Midbrain (tissue), 1 donor: Measurements from ENCODE around the gene SARDH.
"Not testable (repeated sequence)": the region's sequence is repeated elsewhere in the genome, so short reads cannot be mapped to it uniquely, and the experiment has no call there.

ENCODE experiments used
- DNase-seq: peaks from one replicate; lab custom pipeline; 2025; lab: John Stamatoyannopoulos, UW

SARDH gene

DNA sequence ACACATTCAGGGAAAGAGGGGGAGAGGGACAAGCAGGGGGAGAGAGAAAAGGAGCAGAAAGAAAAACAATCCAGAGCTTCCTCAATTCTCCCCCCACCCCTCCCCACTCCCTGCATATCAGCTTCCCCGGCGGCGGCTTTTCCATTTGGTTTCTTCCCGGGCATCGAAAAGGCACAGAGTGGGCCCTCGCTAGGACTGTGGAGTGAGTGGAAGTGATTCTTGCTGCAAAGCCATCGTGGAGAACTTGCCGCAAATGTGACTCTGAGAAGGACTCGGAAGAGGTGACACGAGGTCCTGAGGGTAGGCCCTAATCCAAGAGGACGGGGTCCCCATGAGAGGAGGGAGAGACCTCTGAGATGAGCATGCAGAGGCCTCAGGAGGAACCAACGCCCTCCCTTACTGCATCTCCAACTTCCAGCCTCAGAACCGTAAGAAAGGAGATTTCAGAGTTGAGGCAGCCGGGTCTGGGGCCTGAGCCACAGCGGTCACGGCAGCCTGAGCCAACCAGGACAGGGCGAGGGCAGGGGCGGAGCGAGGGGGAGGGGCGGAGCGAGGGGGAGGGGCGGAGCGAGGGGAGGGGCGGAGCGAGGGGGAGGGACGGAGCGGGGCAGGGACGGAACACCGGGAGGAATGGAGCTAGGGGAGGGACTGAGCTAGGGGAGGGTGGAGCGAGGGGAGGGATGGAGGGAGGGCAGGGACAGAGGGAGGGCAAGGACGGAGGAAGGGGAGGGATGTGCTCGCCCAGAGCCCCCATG is 21.2 kb upstream of the SARDH start:
- DNase-seq: no peak

DNA sequence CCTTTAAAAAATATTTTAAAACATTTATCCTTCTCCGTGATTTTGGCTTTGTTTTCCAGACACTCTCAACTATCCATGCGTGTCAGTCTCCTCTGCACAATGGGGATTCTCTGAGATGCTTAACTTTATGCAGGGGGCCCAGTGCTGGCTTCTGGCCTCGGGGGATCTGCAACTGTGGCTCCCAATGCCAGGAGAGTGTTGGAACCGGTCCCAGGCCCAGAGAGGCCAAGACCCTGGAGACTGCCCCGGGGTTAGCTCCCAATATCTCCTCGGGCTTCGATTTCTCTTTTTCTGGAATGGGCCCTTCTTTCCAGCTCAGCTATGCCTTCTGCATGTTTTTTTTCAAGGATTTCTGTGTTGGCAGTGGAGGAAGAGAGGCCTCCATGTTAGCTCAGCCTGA is 20.1 kb upstream of the SARDH start:
- DNase-seq: no peak

DNA sequence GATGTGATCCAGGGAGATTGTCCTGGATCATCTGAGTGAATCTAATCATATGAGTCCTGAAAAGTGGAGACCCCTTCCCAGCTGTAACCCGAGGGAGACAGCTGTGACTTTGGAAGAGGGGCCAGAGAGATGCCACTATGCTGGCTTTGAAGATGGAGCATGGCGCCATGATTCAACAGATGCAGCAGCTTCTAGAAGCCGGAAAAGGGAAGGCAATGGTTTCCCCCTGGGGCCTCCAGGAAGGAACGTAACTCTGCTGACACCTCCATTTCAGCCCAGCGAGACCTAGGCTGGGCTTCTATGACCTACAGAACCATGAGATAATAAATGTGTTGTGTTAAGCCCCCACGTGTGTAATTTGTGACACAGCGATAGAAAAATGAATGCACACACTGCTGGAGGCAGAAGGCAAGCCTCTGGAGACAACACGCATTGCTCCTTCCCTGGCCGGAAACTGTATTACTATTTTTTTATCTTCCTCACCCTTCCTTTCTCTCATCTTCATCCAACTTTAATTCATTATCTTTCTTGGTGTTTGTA is 16.6 kb upstream of the SARDH start:
- no peak for DNase-seq

DNA sequence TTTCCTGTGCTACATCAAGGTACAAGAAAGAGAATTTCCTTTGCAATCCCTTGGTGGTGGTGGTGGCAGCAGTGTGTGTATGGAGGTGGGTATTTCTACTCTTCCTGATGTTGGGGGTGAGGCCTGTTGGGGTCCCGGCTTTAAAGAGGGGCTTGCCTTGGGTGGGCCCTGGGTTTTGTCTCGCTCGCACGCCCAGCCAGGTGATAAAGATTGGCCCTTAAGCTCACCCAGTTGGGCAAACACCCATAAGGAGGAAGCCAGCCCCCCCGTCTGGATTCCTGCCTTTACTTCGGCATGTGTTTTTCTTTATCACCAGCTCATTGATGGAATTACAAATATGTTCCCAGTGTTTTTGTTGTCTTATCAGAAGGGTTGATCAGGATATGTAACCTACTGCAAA is 16.0 kb upstream of the SARDH start:
- no peak for DNase-seq

DNA sequence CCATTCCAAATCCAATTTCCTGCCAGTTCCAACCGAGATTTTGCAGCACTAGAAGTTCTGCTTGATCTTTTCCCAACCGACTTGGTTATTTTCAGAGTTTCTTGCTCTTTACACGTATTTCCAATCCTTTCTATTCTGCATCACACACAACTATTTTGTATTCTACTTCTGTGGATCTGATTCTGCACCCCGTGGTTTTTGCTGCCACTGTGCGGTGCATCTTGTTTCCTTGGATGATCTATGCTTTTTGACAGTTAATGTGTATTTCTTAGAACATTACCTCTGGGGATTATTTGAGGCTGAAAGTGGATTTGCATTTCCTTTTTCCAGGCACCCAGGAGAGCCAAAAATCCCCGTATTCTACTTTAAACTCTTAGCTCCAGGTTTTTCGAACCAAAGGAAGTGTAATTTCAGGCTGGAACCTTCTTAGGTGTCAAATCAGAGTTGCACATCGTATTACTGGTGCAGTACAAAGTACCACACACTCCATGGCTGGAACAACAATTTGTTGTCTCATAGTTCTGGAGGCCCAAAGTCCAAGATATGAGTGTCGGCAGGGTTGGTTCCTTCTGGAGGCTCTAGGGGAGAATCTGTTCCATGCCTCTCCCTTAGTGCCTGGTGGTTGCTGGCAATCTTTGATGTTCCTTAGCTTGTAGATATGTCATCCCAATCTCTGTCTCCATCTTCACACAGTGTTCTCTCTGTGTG is 14.7 kb upstream of the SARDH start:
- no peak for DNase-seq

DNA sequence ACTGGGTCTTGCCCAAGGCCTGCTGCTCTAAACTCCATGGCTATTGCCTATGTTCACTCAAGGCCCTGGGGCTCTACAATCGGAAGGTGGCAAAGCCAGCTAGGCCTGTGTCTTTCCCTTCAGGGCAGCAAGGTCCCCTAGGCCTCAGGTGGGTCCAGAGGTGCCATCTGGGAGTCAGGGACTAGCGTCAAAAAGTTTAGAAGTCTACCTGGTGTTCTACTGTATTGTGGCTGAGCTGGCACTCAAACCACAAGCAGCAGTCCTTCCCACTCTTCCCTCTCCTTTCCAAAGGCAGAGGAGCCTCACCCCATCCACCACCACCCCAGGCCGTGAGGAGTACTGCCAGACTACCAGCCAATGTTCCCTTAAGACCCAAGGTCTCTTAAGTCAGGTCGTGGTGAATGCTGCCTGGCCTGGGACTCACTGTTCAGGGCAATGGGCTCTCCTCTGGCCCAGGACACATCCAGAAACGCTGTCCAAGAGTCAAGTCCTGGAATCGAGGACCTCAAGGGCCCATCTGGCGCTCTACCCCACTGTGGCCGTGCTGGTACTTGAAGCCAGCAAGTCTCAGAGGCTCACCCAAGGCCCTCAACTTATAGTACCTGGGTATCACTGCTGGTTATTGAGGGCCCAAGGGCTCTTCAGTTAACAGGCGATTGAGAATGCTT is 13.0 kb upstream of the SARDH start:
- DNase-seq: no peak

DNA sequence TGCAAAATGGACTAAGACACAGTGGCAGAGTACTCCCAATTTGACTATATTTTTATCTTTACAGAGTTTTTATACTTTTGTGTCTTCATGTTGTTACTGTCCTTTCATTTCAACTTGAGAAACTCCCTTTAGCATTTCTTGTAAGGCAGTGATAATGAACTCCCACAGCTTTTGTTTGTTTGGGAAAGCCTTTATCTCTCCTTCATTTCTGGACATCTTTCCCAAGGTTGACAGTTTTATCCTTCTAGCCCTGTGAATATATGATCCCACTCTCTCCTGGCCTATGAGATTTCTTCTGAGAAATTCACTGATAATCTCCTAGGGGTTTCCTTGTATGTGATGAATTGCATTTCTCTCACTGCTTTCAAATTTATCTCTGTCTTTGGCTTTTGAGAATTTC is 9.2 kb upstream of the SARDH start:
- DNase-seq: no peak

DNA sequence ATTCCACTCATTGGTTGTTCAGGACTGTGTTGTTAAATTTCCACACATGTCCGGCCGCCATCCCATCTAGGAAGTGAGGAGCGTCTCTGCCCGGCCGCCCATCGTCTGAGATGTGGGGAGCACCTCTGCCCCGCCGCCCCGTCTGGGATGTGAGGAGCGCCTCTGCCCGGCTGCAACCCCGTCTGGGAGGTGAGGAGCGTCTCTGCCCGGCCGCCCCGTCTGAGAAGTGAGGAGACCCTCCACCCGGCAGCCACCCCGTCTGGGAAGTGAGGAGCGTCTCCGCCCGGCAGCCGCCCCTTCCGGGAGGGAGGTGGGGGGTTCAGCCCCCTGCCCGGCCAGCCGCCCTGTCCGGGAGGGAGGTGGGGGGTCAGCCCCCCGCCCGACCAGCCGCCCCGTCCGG is 6.4 kb upstream of the SARDH start:
- DNase-seq: not testable (repeated sequence)

DNA sequence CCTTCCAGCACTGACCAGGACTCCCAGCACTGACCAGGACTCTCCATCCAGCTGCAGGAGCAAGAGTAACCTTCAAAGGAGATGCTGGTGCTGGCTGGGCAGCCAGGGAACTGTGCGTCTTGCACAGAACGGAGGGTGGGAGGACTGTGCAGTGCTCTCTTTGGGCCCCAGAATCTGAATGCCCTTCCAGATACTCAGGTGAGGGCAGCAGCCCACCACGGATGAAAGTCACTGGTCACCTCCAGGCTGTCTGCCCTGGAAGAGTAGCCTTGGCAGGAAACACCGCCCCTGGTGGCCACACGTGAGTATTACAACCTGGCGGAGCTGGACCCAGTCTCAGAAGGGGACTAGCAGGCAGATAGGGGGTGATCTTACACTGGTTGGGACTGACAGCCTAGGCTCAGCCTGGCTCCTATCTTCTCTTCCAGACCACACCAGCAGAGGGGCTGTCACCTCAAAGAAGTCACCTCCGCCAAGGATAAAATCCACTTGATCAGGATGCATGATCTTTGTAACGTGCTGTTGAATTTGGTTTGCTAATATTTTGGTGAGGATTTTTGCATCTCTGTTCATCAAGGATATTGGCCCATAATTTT is 4.8 kb upstream of the SARDH start:
- DNase-seq: peak; percentile 76

DNA sequence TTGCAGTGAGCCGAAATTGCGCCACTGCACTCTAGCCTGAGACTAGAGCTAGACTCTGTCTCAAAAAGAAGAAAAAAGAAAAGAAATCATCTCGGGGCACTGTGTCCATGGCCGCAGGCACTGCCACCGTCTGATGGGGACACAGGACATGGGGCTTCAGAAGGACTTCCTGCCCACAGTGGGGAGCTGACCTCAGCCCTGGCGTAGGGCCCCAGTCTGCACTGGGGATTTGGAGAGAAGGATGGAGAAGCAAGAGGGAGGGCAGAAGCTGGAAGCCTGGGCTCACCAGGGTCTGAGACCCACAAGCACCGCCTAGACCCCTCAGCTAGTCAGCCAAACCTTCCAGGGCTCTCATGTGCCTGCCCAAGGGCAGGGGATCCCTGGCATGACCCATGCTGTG is 4.1 kb upstream of the SARDH start:
- DNase-seq: no peak

DNA sequence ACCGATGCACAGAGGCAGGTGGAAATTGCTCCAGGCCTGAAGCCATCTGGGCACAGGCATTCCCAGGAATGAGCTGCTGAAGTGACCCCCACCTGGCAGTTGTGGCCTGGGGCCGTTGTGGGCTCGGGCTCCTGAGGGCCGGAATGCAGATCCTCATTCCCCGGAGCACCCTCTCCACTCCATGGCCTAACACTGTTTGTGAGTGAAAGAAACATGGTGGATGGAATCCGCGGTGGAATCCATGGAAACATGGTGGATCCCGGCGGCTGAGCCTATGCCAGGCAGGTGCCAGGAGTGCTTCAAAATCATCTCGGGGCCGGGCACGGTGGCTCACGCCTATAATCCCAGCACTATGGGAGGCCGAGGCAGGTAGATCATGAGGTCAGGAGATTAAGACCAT is 3.6 kb upstream of the SARDH start:
- DNase-seq: no peak

DNA sequence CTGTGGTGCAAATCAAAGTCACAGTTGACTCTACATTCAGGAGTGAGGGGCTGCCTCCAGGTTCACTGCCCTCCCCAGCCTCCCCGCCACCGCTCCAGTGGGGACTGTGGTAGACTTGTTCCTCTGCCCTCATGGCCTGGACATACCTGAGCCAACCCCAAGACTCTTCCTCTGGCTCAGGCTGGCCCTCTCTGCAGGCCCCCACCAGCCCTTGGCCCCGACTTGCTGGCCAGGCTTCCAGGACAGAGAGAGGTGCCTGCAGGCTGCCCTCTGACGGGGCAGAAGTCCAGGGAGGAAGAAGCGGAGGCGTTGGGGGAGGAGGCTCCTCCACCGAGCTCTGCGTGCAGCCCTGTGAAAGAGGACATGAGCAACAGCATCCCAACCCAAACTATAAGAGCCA is 2.8 kb upstream of the SARDH start:
- DNase-seq: no peak

DNA sequence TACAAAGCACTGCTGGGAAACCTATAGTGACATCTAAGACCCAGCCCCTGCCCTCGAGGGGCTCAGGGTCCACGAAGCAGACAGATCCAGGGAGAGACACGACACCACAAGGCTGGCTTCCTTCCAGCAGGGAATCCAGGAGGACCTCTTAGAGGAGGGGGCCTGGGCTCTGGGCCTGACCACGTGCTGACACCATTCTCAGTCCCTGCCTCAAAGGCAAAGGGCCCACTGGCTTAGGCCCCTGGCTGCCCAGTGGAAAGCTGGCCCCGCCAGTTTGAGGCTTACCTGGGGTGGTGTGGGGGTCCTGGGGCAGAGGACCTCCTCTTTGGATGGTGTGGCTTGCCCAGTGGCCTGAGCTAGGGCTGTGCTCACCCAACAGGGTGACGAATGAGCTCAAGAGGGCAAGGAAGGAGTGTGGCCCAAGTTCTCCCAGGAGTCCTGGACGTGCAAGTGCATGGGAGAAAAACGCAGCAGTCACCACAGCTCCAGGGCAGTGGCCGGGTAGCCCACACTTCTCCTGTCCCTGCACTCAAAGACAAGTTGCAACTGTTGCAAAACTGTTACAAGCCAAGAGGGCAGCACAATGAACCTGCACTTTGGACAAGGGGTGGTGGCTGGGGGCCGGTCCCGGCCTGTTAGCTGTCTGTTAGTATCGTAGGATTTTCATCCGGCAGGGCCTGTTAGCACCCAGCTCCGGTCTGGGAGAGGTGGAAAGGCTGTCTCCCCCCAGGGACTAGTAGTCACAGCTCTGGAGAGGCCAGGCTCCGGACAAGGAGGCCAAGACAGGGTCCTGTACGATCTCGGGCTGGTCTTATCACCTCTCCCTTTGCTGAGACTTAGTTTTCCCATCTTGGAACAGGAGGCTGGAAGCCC is 1.5 kb upstream of the SARDH start:
- DNase-seq: no peak

DNA sequence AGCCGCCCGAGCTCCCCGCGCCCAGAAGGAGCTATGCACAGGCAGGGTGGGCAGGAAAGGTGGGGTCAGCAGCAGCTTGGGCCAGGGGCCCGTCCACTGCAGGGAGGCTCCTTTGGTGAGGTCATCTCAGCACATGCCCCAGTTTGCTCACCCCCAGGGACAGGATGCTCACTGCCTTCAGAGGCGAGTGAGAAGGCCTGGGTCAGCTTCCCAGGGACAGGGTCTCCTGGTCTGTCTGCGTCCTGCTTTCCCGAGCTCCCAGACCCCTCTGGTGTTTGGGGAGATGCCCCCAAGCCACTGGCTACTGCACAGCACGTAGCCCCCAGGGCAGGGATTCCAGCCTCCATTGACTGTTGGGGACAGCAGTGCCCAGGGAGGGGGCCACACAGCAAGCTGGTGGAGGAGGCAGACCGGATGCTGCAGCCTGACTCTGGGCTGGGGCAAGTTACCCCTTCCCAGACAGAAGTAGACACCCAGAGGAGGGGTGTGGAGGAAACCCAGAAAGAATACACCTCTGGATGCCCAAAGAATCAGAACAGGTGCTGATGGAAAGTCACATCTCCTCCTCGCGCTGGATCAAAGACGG is 581 bp upstream of the SARDH start:
- DNase-seq: no peak

DNA sequence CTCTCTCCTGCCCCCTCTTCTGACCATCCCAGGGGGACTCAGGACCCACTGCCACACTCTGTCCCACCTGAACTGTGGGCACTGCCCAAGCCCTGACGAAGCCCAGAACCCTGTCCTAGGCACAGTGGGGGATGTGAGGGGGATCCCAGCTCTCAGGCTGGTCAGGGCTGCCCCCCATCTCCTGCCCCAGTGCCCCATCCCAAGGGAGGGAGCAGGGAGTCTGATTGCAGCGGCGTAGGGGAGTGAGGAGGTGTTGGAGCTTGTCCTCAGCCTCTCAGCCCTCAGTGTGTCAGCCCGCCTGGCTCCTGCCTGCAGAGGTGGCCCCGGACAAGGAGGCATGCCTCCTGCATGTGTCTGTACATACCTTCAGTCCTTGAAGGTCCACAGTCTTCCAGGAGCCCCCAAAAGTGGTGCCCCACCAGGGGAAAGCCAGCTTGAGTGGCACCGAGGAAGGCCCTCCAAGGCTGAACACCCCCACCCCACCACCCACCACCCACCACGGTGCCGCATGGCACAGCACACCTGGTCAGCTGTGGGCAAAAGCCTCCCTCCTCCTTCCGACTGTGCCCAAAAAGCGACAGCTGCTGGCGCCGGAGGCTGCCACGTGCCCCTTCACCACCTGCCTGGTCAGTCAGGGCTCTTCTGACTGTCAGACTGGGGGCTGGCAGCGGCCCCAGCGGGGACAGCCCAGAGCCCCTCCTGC is 930 bp downstream of the SARDH start:
- DNase-seq: no peak

DNA sequence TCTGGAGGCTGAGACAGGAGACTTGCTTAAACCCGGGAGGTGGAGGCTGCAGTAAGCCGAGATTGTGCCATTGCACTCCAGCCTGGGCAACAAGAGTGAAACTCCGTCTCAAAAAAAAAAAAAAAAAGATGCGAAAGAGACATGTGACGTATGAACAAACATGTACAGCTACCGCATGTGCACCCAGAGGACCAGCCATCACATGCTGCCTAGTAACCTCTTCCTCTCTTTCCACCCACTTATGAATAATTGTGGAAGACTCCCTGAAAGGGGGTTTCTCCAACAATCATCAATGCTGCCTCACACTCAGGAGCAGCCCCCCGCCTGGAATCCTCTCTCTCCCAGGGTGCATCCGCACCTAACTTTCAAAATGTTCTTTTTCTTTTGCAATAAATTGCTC is 2.2 kb downstream of the SARDH start:
- DNase-seq: no peak

DNA sequence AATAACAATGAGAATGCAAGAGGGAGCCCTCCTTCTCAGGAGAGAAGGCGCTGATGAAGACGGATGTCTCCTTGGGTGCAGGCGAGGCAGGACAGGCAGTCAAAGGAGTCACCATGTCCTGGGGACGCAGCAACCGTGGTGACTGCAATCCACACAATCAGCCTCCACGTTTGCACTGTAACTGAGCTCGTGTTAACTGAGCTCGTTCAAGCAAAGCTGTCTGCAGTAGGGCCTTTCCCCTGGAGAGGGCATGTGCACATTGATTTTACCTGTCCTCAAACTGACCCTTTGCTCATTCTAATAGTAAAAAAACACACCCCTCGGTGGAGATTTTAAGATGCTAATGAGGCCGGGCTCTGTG is 2.8 kb downstream of the SARDH start:
- DNase-seq: no peak

DNA sequence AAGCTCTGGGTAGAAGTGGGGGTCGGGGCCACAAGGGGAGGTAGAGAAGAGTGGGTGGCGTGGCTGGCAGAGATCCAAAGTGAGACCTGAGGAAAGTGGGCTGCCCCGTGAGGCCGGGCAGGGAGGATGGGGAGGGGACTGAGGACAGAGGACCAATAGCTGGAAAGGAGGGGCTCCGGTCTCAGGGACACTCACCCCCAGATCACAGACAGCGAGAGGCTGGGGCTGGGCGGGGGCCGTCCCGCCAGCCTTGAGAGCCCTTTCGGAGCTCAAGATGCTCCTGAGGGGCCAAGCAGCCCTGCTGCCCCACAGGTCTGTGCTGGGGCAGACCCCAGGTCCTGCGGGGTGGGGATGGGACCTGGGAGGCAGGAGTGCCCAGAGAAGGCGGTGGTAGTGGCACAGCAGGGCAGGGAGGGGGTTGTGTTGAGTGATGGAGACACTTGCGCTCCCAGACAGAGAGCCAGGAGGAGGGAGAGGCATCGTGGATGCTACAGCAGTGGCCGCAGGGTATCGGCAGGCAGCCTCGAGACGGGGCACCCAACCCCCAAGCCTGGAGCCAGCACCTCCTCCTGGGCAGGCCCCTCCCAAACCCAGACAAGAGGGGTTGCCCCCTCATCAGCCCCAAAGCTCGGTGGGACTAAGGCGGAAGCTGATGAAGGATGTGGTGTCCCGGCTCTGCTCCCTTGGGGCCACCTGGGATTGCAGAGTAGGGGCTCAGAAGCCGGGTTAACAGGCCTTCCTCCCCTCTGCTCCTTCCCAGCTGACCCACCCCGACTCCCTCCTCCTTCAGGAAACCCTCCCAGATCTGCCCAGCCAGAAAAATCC is 3.4 kb downstream of the SARDH start:
- no peak for DNase-seq

DNA sequence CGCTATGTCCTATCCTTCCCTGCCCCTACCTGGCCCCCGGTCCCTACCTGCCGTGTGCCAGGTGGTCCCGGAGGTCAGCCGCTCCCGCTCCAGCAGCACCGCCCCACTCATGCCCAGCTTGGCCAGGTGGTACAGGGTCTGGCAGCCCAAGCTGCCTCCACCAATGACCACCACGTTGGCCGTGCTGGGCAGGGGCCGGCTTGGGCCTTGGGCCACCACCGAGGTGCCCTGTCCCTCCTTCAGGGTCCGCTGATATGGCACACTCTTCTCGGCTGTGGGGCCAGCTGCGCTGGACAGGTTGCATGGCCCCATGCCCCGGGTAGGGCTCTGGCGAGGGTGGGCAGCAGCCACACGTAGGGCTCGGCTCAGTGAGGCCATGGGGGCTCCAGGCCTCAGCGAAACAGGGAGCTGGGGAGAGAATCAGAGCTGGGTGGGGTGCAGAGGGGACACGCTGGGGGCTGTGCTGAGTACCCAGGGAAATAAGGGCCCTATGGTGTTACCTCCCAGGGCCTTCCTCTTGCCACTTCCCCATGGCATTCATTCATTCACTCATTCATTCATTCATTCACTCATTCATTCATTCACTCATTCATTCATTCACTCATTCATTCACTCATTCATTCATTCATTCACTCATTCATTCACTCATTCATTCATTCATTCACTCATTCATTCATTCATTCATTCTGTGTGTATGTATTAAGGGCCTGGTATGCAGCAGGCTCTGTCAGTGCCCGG is 4.2 kb downstream of the SARDH start:
- no peak for DNase-seq
